Measurements from ENCODE around the gene OR8K3. TPM values are rescaled to one million over a fixed set of nuclear protein-coding genes. Genes with fewer than 3 reads are reported as not detected.

Gene OR8K3
- total RNA-seq, 2 experiments from 2014 or later, result not detected

- intact Hi-C loops (cut with micrococcal nuclease), result no loop called here
- CTCF ChIA-PET, result no interaction called here
- POLR2A ChIA-PET, result no interaction called here
- no peak overlapping the region for H3K4me3 Mint-ChIP-seq
- no peak overlapping the region for H3K27ac Mint-ChIP-seq
- no peaks in the 10 kb centered on the region for H3K4me1 Mint-ChIP-seq (ENCODE audit: low read depth)
- H3K36me3 Mint-ChIP-seq (ENCODE audit: low read depth), result no peaks in the 10 kb centered on the region
- ATAC-seq (no peak), DNase-seq (no peak)
- H3K27me3 Mint-ChIP-seq, result no peaks in the 10 kb centered on the region
- TF ChIP-seq CTCF (IDR thresholded peaks at IDR 0.05), result no peak
- peaks cover 43% of the 10 kb centered on the region for H3K9me3 Mint-ChIP-seq
Measured at GRCh38 chr11:56307836-56308235, 7.1 kb upstream of the OR8K3 start.

- Mint-ChIP-seq H3K27me3 (no peaks in the 10 kb centered on the region), H3K4me3 (no peak overlapping the region), H3K36me3 (ENCODE audit: low read depth) (no peaks in the 10 kb centered on the region), H3K27ac (no peak overlapping the region), H3K4me1 (ENCODE audit: low read depth) (no peaks in the 10 kb centered on the region), H3K9me3 (peaks cover 4% of the 10 kb centered on the region)
- intact Hi-C loops (cut with micrococcal nuclease), result no loop called here
- CTCF ChIA-PET, result no interaction called here
- no peak for ATAC-seq
- POLR2A ChIA-PET, result no interaction called here
- no peak for TF ChIP-seq CTCF (IDR thresholded peaks at IDR 0.05)
- no peak for DNase-seq
Measured at GRCh38 chr11:56331861-56332491, 17.0 kb downstream of the OR8K3 start.

- no peak for TF ChIP-seq CTCF (IDR thresholded peaks at IDR 0.05)
- Mint-ChIP-seq H3K4me1 (ENCODE audit: low read depth) (no peaks in the 10 kb centered on the region), H3K9me3 (peaks cover 7% of the 10 kb centered on the region), H3K27ac (no peak overlapping the region), H3K4me3 (no peak overlapping the region), H3K36me3 (ENCODE audit: low read depth) (no peaks in the 10 kb centered on the region), H3K27me3 (no peaks in the 10 kb centered on the region)
- ChIA-PET POLR2A (no interaction called here), CTCF (no interaction called here)
- DNase-seq, result no peak
- intact Hi-C loops (cut with micrococcal nuclease), result no loop called here
- ATAC-seq, result no peak
Measured at GRCh38 chr11:56333156-56333555, 18.2 kb downstream of the OR8K3 start.

- ATAC-seq, result no peak
- Mint-ChIP-seq H3K27me3 (no peaks in the 10 kb centered on the region), H3K36me3 (ENCODE audit: low read depth) (no peaks in the 10 kb centered on the region), H3K4me3 (no peak overlapping the region), H3K4me1 (ENCODE audit: low read depth) (no peaks in the 10 kb centered on the region), H3K9me3 (peaks cover 35% of the 10 kb centered on the region), H3K27ac (no peak overlapping the region)
- TF ChIP-seq CTCF (IDR thresholded peaks at IDR 0.05), result no peak
- intact Hi-C loops (cut with micrococcal nuclease), result no loop called here
- DNase-seq, result no peak
- ChIA-PET CTCF (no interaction called here), POLR2A (no interaction called here)
Measured at GRCh38 chr11:56340289-56340688, 25.3 kb downstream of the OR8K3 start.

GRCh38 chr11:56345739-56346138 lies 30.8 kb downstream of the OR8K3 start, which contains the start of gene OR8K1:
Gene OR8K1, plus strand, starts transcription at chr11:56346039. Its CDS starts 0 bp downstream, at chr11:56346039.
- no peak for TF ChIP-seq CTCF (IDR thresholded peaks at IDR 0.05)

More at GRCh38 chr11:56345739-56346138, 30.8 kb downstream of the OR8K3 start, which contains the start of gene OR8K1:
- Mint-ChIP-seq H3K27ac (no peak within 1 kb of the TSS), H3K27me3 (no peaks in the 10 kb centered on the region), H3K4me1 (ENCODE audit: low read depth) (no peaks in the 10 kb centered on the region), H3K9me3 (peaks cover 15% of the 10 kb centered on the region), H3K36me3 (ENCODE audit: low read depth) (no peaks in the 10 kb centered on the region), H3K4me3 (no peak within 1 kb of the TSS)
- POLR2A ChIA-PET, result no interaction called here
- ATAC-seq (no peak), DNase-seq (no peak)
- CTCF ChIA-PET, result no interaction called here
- intact Hi-C loops (cut with micrococcal nuclease), result no loop called here

Data from activated CD8-positive, alpha-beta T cell treated with anti-CD3 and anti-CD28 coated beads for 36 hours (primary cell).